NCI-H146 treated with DMSO at 0.1 percent for 48 hours (cell line): Measurements from ENCODE around the gene SULT6B1.
"Not testable (repeated sequence)": the region's sequence is repeated elsewhere in the genome, so short reads cannot be mapped to it uniquely, and the experiment has no call there.

Experiments used
- DNase-seq: peaks from one replicate; lab custom pipeline; 2025; ENCODE audit not compliant: unreplicated experiment; lab: John Stamatoyannopoulos, UW

Gene SULT6B1

DNA sequence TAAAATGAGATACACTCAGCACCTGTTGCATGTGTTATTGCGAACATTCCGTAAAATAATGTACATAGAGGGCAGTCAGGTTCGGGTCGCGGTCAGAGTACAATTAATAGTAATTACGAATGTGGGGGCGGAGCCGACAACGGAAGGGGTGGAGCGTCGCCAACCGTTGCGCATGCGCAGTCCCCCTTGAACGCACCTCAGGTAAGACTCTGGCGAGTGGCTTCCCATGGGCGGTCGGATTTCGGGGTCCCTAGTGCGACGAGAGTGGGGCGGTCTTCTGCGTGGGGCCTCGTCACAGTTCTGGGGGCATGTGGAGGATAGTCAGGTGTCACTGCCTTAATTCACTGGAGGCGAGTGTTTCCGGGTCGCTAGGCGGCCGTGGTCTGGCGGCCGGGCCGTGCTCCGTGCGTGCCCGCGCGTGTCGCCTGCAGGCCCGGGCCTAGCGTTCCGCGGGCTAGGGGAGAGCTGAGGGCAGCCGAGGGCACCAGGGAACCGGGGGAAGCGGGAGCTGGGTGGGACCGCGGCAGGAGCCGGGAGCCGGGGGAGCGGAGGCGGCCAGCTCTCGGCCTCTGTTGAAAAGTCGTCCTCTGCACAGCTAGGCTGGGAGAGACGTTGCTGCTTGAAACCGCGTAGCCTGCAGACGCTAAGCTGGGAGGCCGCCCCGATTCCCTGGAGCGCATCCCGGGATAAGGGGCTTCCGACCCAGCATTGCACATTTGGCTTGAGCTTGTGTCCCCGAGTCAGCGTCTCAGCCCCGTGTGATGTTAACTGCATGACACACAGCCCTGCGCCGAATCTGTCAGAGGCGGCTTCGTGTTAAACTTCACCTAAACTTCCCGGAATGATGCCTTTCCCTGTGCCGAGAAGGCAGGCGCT is 8.1 kb upstream of the SULT6B1 start, which contains the start of gene CEBPZOS:
Gene CEBPZOS, plus strand, starts transcription at position 177 of the 876 bp plus-strand sequence. CDS start 3,209 bp downstream, outside the sequence.
- DNase-seq = peak; percentile 70

DNA sequence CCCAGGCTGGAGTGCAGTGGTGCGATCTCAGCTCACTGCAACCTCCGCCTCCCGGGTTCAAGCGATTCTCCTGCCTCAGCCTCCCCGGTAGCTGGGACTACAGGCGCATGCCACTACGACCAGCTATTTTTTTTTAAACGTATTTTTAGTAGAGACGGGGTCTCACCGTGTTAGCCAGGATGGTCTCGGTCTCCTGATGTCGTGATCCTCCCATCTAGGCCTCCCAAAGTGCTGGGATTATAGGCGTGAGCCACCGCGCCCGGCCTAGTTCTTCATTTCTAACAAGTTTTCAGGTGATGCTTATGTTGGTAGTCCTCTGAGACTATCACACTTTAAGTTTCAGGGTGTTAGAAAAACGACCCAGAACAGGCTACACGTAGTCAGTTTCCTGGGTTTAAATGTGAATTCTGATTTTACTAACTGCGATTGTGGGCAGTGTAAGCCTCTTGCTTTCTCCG is 7.4 kb upstream of the SULT6B1 start:
- not testable (repeated sequence) for DNase-seq

DNA sequence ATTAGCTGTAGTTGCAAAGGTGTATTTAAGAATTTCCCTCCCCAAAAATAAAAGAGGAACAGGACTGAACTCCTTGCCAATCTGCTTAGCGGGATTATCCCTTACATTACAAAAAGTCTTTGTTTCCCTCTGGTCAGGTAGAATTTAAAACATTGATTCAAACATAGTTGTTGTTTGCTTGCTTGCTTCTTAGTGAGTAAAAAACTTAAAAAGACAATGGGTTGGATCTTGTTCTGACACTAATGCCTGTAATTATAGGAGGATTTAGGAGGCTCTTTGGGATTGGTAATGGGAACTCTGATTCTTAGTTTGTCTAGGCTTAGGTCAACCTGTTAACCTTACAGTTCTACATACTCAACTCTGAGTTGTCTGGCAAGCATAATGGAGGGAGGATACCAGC is 4.1 kb upstream of the SULT6B1 start:
- no peak for DNase-seq

DNA sequence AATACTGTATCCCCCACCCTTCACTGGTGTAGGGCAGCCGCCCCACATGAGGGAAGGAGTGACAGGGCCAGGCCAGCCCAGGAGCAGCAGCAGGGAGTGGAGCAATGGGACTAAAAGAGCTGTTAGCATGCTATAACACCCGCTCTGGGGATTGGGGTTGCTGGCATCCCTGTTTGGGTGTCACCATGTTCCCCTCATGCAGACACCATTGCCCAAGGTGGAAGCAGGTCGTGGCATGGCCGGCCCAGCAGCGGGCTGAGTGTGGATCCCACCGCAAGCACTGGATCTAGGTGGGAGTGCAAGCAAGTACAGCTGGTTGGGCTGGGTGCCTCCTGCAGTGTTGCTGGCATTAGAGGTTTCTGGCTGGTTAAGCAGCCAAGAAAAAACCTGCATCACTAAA is 3.3 kb upstream of the SULT6B1 start:
- no peak for DNase-seq

DNA sequence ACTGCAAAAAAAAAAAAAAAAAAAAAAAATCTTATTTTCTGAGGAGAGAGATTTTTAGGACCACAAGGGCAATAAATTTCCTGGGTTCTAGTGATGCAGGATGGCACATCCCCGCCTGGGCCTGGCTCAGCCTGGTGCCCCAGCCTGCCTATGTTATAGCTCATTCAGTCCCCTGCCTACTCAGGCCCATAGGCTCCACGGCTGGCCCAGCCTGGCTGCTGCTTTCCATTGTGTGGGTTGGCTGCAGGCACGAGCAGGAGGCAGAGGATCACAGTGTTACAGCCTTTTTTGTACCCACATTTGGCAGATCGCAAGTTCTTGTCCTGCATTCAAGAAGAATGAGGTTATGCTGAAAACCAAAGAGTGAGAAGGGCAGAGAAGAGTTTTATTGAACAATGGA is 2.8 kb upstream of the SULT6B1 start:
- no peak for DNase-seq

DNA sequence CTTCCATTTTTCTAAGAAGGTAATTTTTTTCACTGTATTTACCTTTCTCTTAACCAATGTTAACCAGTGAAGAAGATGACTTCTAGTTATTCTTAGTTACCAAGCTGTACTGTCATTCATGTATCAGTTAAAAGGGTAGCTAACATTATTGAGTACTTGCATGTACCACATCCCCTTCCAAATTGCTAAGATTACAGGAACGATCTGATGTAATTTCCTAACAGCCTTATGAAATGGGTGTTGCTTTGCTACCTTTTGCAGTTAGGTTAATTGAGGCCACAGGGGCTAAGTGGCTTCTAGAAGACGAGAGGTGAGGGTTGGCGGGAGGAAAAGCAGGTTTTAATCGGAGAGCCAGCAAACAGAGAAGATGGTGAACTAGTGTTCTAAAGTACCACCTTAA is 1.8 kb upstream of the SULT6B1 start:
- no peak for DNase-seq

DNA sequence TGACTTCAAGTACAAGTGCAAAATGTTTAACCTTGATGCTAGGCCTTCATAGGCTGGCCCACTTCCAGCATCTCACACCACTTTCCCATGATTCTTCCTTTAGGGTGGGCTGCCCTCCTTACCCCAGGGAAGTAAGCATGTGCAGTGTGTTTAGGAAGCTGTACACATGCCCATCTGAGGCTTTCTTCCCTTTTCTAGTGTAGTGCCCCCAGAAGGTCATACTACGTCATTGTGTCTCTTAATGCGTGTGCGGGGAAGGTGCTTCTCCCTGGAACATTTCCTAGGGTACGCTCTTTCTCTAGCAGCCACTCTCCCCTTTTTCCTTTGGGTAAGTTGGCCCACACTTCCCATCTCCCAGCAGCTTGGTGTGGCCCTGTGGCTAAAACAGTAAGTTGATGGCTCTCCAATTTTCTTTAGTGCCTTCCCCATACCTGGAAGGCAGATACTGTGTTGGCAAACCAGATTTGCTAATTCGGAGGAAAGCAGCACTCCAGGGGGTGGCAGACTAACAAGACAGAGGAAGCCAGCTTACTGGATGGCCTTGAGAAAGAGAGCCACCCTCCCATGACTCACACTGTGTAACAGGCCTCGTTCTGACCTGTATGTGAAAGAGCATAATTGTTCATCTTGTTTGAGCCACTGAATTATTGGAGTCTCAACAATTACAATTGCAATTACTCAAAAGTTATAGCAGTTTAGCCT is 1.1 kb upstream of the SULT6B1 start:
- peak; percentile 34 for DNase-seq

DNA sequence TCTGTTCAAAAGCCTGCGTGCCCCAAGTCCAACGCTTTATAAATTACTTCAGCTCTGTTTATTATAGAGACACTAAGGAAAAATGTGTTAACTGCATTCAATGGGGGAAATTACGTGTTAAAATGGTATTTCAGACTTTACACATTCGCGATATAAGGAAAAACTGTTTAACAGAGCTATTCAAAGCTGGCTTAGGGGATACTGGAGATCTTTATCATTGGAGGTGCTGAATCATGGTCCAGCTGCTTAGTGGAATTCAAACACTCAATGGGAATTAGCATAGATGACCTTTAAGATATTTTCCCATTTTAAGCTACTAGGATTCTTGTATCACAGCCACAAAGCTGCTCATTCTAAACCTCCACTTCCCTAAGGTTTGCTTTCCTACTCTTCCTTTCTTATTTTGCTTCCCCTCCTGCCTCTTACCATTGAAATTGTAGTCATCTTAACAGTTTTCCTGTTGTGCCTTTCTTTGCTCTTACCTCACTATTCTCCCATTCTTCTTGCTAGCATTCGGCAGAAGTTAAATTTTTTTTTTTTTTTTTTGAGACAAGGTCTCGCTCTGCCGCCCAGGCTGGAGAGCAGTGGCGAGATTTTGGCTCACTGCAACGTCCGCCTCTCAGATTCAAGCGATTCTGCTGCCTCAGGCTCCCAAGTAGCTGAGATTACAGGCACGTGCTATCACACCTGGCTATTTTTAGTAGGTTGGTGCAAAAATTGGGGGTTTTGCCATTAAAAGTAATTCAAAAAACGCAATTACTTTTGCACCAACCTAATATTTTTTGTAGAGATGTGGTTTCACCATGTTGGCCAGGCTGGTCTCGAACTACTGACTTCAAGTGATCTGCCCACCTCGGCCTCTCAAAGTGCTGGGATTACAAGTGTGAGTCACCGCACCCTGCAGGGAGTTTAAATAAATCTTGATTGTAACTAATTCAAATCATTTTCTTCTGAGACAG is 6.5 kb downstream of the SULT6B1 start:
- DNase-seq = no peak

DNA sequence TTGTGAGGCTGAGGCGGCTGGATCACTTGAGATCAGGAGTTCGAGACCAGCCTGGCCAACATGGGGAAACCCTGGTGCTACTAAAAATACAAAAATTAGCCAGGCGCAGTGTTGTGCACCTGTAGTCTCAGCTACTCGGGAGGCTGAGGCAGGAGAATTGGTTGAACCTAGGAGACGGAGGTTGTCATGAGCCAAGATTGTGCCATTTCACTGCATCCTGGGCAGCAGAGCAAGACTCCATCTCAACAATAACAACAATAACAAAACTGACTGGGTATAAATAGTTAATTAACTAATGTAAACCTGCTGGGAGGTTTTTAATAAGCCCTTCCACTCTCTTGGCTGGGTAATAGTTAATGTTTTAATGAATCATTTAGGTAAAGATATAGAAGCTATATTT is 7.8 kb downstream of the SULT6B1 start:
- DNase-seq = no peak

DNA sequence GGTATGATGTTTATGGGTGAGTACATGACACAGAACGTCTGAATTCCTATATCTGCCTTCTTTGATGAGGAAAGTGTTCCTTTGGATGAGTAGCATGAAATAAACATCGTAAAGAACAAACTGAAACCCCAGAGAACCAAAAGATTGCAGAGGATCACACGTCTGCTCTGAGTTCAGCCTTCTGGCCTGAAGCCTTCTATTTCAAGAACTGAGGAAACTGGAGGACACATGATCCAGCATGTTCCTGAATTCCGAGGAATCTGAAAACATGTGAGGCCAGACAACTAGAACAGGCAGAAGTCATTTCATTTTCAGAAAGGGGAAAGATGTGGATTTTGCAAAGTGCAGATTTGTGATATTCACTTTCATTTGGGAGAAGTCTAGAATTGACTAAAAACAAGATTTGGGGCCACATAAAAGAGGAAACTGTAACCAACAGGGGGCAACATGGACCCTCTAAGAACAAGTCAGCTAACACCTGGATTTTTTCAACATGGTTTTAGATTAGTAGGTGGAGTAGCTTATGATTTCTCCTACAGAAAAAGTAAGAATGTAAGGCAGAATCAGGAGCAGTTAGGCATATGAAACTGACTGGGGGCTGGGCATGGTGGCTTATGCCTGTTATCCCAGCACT is 8.3 kb downstream of the SULT6B1 start:
- DNase-seq = no peak

DNA sequence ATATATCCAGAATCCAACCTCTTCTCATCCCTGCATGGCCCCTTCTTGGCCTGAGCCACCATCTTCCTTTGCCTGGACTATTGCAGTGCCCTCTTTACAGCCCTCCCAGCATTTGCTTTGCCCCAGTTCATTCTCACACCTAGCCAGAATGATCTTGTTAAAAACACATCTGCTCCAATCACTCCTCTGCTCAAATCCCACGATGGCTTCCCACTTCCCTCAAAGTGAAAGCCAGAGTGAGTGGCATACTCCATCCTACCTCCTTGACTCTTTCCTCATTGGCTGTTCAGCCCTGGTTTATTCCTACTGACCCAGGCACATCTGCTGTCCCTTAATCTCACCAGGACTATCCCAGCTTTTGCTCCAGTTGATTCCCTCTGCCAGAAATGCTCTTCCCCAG is 14.7 kb downstream of the SULT6B1 start:
- DNase-seq = no peak

DNA sequence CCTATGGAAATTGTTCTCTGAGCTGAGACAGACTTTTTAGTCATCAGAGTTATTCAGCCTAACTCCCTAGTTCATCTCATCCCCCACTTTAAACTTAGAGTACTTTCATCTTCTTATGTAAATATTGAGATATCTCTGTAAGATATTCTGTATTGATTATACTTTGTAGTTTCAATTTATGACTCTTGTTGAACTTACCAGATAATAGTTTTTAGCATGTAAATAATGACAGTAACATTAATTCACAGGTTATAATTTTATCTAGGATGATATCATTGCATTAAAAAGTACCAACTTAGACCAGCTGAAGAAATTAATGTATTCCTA is 16.9 kb downstream of the SULT6B1 start:
- DNase-seq = no peak

DNA sequence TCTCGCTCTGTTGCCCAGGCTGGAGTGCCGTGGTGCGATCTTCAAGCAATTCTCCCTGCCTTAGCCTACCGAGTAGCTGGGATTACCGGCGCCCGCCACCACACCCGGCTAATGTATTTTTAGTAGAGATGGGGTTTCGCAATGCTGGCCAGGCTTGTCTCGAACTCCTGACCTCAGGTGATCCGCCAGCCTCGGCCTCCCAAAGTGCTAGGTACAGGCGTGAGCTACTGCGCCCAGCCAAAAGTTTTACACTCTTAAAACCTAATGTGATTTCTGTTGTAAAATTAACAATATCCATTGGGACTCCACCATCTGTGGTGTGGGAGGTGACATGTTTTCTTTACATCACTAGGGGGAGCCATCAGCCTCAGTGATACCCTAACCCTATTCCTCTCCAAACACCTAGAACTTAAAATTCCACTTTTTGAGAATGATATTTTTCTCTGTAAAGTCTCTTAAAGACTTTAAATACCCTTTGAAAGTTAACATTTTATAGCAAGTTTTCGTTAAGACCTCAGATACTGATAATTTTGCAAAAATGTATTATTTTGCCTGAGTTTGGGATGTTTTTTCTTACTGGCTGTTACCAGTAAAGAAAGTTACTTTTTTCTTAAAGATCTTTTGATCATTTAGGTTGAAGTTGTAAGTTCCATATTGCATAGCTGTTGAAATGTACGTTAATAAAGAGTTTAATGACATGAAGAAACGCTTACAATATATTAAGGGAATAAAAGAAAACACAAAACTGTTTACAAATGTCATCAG is 20.1 kb downstream of the SULT6B1 start:
- DNase-seq = peak; percentile 27

DNA sequence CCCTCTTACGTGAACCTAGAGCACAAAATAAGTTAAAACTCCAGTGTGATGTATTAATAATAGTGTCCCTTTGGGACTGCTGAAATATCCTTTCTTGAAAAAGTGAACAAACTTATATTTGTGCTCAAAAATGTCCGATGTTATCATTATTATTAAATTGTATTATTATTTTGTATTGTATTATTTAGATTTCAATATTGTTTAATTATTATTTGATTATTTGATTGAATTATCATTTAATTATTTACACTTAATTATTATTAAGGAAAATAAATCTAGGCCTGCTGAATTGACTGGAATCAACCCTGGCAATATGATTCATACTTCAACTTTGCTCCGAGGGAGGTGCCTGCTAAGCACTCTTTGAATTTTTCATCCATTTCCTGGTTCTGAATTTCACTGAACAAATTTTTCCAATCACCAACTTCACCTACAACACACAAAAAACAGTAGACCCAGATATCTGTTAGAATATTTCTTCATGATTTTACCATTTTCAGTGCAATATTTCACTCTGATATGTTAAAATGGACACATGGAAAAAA is 20.8 kb downstream of the SULT6B1 start:
- no peak for DNase-seq

DNA sequence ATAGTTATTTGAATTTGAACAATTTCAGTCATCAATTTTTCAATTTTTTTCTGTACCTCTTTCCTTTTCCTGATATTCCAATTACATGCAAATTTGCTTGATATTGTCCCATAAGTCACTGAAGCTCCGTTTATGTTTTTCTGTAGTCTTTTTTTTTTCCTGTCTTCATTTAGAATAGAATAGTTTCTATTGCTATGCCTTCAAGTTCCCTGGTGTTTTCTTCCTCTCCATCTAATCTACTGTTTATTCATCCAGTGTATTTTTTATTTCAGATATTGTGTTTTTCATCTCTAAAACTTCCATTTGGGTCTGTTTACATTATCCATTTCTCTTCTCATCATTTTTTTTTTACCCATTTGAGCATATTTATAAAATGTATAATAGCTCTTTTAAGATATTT is 23.7 kb downstream of the SULT6B1 start:
- no peak for DNase-seq

DNA sequence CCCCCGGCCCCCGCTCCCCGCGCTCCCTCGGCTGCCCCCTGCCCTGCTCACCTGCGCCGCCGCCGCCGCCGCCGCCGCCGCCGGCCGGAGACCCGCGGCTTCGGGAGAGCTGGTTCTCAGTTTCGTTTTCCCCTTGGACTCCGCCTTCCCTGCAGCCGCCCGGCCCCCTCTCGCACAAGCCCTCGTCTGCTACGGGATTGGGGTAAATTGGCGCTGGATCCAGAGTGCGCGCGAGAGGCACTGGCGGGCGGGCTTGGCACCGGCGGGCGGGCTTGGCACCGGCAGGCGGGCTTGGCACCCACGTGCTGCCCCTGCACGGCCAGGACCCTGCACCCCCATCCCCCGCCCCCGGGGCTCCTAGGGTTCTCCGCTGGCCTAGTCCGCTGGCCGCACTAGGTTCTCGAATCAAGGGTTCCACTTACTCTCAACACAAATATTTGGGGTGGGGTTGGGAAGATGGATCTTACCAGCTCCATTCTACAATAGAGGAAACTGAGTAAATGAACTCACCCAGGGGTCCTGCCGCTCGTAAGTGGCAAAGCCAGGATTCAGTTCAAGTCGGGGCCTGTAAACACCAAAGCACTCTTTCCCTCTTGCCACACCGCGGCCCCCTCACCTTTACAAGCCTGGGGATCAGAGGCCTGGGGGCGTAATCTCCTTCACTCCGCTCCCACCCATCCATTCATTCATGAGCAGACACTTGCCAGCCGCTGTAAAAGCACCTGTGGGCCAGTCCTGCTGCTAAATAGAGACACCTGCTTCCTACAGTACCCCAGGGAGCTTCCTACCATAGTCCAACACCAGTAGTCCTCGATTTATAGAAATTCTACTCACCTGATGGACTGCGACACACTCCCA is 31.4 kb downstream of the SULT6B1 start, which contains the start of gene EIF2AK2:
Gene EIF2AK2, minus strand, starts transcription at position 124 of the 858 bp plus-strand sequence. CDS start 9,174 bp downstream, outside the sequence.
- DNase-seq = peak; percentile 72

DNA sequence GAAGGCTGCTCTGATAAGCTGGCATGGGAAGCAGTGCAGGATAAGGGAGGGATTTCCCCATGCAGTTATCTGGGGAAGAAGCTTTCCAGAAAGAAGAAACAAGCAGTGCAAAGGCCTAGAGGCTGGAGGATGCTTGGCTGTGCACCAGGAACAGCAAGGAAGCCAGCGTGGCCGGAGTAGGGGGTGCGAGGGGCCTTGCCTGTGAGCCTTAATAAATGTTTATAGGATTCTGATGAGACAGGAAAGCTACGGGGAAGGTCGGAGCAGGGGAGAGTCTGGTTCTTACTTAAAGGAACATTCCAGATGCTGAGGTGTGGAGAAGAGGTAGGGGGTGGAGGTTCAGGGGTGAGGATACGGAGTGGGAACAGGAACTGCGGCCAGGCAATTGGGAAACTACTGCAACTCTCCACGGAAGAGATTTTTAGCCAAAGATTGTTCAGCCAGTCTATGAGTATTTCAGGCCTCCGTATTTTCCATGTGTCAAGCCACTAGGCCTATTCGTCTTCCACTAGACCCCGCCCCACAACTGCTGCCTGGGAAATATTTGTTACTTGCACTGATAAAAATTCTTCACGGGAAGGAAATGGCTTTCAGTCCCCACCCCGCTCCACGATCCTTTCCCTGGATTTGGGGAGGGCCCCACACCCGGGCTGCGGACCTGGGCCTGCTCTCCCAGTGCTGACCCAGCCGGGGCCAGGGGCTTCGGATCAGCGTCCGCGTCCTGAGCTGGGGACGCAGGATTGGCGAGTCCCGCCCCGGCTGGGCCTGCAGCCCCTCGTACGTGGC is 32.2 kb downstream of the SULT6B1 start:
- DNase-seq = no peak

DNA sequence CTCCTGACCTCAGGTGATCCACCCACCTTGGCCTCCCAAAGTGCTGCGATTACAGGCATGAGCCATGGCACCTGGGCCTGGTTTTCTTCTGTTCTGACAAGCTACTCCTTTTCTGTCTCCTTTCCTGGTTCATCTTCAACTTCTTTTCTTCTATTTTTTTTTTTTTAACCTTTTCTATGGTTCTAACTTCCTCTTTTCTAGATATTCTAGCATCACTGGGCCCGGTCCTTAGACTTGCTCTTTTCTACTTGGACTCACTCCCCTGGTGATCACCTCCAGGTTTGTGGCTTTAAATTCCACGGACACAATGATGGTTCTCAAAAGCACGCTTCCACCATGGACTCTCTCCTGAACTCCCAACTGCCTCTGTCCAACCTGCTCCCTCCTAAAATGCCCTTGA is 33.7 kb downstream of the SULT6B1 start:
- no peak for DNase-seq
